H9 (cell line): Measurements from ENCODE around the gene SLC2A5. TPM values are rescaled to one million over a fixed set of nuclear protein-coding genes. Genes with fewer than 3 reads are reported as not detected.

Experiments used
- DNase-seq: peaks from one replicate; pipeline ENCODE4 v3.0.0-alpha.2; 2017
- H2AFZ ChIP-seq: one replicate; pipeline ENCODE4 v1.6.1; 2013; ENCODE audit warnings: mild to moderate bottlenecking, low read length, control low read depth, moderate library complexity
- H2AK5ac ChIP-seq: 2 replicates; pipeline ENCODE4 v1.6.1; 2013; ENCODE audit warnings: low read length, control low read depth, mixed read lengths; ENCODE audit not compliant: insufficient read length
- H2BK120ac ChIP-seq: one replicate; pipeline ENCODE4 v1.6.1; 2013; ENCODE audit warnings: low read depth, mild to moderate bottlenecking, low read length, control low read depth, inconsistent platforms; ENCODE audit not compliant: poor library complexity, severe bottlenecking
- H2BK12ac ChIP-seq: 2 replicates; pipeline ENCODE4 v1.6.1; 2013; ENCODE audit warnings: low read length, control low read depth, mixed read lengths, low read depth; ENCODE audit not compliant: insufficient read length
- H2BK15ac ChIP-seq: 2 replicates; pipeline ENCODE4 v1.6.1; 2013; ENCODE audit warnings: low read depth, low read length, control low read depth
- H2BK20ac ChIP-seq: one replicate; pipeline ENCODE4 v1.6.1; 2013; ENCODE audit warnings: low read depth, mild to moderate bottlenecking, low read length, control low read depth, inconsistent platforms; ENCODE audit not compliant: poor library complexity, severe bottlenecking
- H2BK5ac ChIP-seq: 2 replicates; pipeline ENCODE4 v1.6.1; 2013; ENCODE audit warnings: low read length, control low read depth, mixed read lengths; ENCODE audit not compliant: insufficient read length
- H3K14ac ChIP-seq: 2 replicates; pipeline ENCODE4 v1.6.1; 2013; ENCODE audit warnings: low read length, control low read depth; ENCODE audit not compliant: insufficient read depth
- H3K18ac ChIP-seq: 2 replicates; pipeline ENCODE4 v1.6.1; 2013; ENCODE audit warnings: low read depth, mild to moderate bottlenecking, mixed read lengths, low read length, control low read depth; ENCODE audit not compliant: insufficient read length
- H3K23ac ChIP-seq: 2 replicates; pipeline ENCODE4 v1.6.1; 2013; ENCODE audit warnings: low read length, control low read depth, mixed read lengths, low read depth; ENCODE audit not compliant: insufficient read length
- H3K23me2 ChIP-seq: 2 replicates; pipeline ENCODE4 v1.6.1; 2013; ENCODE audit warnings: low read depth, mild to moderate bottlenecking, mixed read lengths, low read length, control low read depth; ENCODE audit not compliant: insufficient read length, poor library complexity, severe bottlenecking
- H3K27ac ChIP-seq: 2 replicates; pipeline ENCODE4 v1.5.1; 2013; ENCODE audit warnings: low read length, control low read depth, mixed read lengths, low read depth; ENCODE audit not compliant: insufficient read length
- H3K27me3 ChIP-seq: 2 replicates; pipeline ENCODE4 v1.6.1; 2013; ENCODE audit warnings: low read length, control low read depth, inconsistent platforms; ENCODE audit not compliant: insufficient read depth
- H3K4ac ChIP-seq: 2 replicates; pipeline ENCODE4 v1.6.1; 2013; ENCODE audit warnings: low read depth, mild to moderate bottlenecking, control low read depth, inconsistent platforms, low read length, moderate library complexity
- H3K4me1 ChIP-seq: 2 replicates; pipeline ENCODE4 v1.6.1; 2013; ENCODE audit warnings: low read length, control low read depth, inconsistent platforms; ENCODE audit not compliant: insufficient read depth
- H3K4me2 ChIP-seq: 2 replicates; pipeline ENCODE4 v1.6.1; 2013; ENCODE audit warnings: low read length, control low read depth, mixed read lengths; ENCODE audit not compliant: insufficient read length, insufficient read depth
- H3K56ac ChIP-seq: 2 replicates; pipeline ENCODE4 v1.6.1; 2013; ENCODE audit warnings: low read depth, mild to moderate bottlenecking, mixed read lengths, low read length, control low read depth; ENCODE audit not compliant: insufficient read length
- H3K79me1 ChIP-seq: 2 replicates; pipeline ENCODE4 v1.6.1; 2013; ENCODE audit warnings: low read depth, mild to moderate bottlenecking, moderate library complexity, low read length, control low read depth, inconsistent platforms; ENCODE audit not compliant: insufficient read depth, poor library complexity, severe bottlenecking
- H3K79me2 ChIP-seq: 2 replicates; pipeline ENCODE4 v1.6.1; 2013; ENCODE audit warnings: low read length, control low read depth, inconsistent platforms; ENCODE audit not compliant: insufficient read depth
- H3K9ac ChIP-seq: 2 replicates; pipeline ENCODE4 v1.6.1; 2013; ENCODE audit warnings: low read length, control low read depth, mixed read lengths; ENCODE audit not compliant: insufficient read length; ENCODE audit errors: extremely low read depth
- H3K9me3 ChIP-seq: one replicate; pipeline ENCODE4 v1.6.1; 2013; ENCODE audit warnings: low read depth, low read length, inconsistent platforms; ENCODE audit not compliant: control insufficient read depth
- H3T11ph ChIP-seq: one replicate; pipeline ENCODE4 v1.6.1; 2013; ENCODE audit warnings: mild to moderate bottlenecking, low read length, control low read depth, inconsistent platforms
- H4K20me1 ChIP-seq: one replicate; pipeline ENCODE4 v1.6.1; 2013; ENCODE audit not compliant: control insufficient read depth, insufficient read length, insufficient read depth
- H4K5ac ChIP-seq: 2 replicates; pipeline ENCODE4 v1.6.1; 2013; ENCODE audit warnings: low read depth, mild to moderate bottlenecking, mixed read lengths, low read length, control low read depth; ENCODE audit not compliant: insufficient read length
- H4K8ac ChIP-seq: replicated peaks from 2 replicates; pipeline ENCODE4 v1.6.1; 2013; ENCODE audit warnings: low read length, control low read depth, mixed read lengths, low read depth; ENCODE audit not compliant: insufficient read length
- H4K91ac ChIP-seq: 2 replicates; pipeline ENCODE4 v1.6.1; 2013; ENCODE audit warnings: low read depth, mild to moderate bottlenecking, moderate library complexity, mixed read lengths, low read length, control low read depth; ENCODE audit not compliant: insufficient read length
- H3K27ac Mint-ChIP-seq, 3 experiments: 2 replicates in 2 of 3; 3 replicates in 1 of 3; pipeline ENCODE4 v1.8.0; 2020 to 2021; ENCODE audit warnings: mixed read lengths in 3 of 3, mild to moderate bottlenecking in 1 of 3, moderate library complexity in 1 of 3
- H3K27me3 Mint-ChIP-seq: 2 replicates; pipeline ENCODE4 v1.8.0; 2021; ENCODE audit warnings: low read depth, mild to moderate bottlenecking, moderate library complexity, mixed read lengths
- H3K36me3 Mint-ChIP-seq, 3 experiments: 2 replicates in 2 of 3; 3 replicates in 1 of 3; pipeline ENCODE4 v1.8.0; 2020 to 2021; ENCODE audit warnings: low read depth in 3 of 3, mixed read lengths in 3 of 3; ENCODE audit not compliant: insufficient read depth in 1 of 3
- H3K4me1 Mint-ChIP-seq, 2 experiments: 2 replicates each; pipeline ENCODE4 v1.8.0; 2020; ENCODE audit warnings: mixed read lengths in 2 of 2
- H3K4me3 Mint-ChIP-seq, 2 experiments: 2 replicates in 1 of 2; 3 replicates in 1 of 2; pipeline ENCODE4 v1.8.0; 2020 to 2021; ENCODE audit warnings: mild to moderate bottlenecking in 2 of 2, mixed read lengths in 2 of 2, moderate library complexity in 1 of 2
- H3K9me3 Mint-ChIP-seq, 2 experiments: 2 replicates in 1 of 2; 3 replicates in 1 of 2; pipeline ENCODE4 v1.8.0; 2020; ENCODE audit warnings: mild to moderate bottlenecking in 2 of 2, mixed read lengths in 2 of 2, moderate library complexity in 1 of 2
- WGBS: extraction: QIAGEN DNeasy Blood & Tissue Kit; methylation state at CpG from one replicate; pipeline ENCODE4 v1.1.7; 2013; ENCODE audit warnings: missing lambda C conversion rate, low lambda C conversion rate, mixed read lengths; ENCODE audit not compliant: insufficient read length; ENCODE audit errors: extremely low coverage; 5-methylcytosine and 5-hydroxymethylcytosine counted together
- total RNA-seq: library from RNA; stranded (reverse); gene quantifications from 2 replicates; pipeline ENCODE4 v1.2.1, GENCODE V29; 2021
- TF ChIP-seq, protein P1 (sequence below): fragments of 200-600 bp; sonication (generic); conservative IDR thresholded peaks from 3 replicates; pipeline ENCODE4 v1.8.0; 2021; ENCODE audit warnings: antibody characterized with exemption, mild to moderate bottlenecking

Gene SLC2A5
- total RNA-seq, 1 experiment from 2014 or later: not detected

DNA sequence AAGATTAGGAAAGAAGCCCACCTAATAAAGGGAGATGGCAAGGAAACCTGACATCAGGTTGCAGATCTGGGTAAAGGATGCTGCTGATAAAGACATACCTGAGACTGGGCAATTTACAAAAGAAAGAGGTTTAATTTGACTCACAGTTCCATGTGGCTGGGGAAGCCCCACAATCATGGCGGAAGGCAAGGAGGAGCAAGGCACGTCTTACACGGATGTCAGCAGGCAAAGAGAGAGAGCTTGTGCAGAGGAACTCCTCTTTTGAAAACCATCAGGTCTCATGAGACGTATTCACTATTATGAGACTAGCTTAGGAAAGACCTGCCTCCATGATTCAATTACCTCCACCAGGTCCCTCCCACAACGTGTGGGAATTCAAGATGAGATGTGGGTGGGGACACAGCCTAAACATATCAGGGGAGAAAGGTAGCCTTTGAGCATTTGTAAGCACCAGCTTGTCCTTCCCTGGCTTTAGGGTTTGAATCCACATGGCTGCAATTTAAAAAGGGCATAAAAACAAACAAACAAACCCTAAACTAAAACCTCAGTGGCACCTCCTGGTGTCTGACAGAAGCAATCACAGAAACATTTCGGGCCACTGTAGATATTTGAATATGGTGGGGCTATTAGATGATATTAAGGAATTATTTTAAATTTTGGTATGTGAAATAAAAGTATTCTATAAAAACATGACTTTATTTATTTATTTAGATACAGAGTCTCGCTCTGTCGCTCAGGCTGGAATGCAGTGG is 76.3 kb downstream of the SLC2A5 start:
- Histone ChIP-seq H3K14ac (no peak overlapping the region), H3K9ac (no peak overlapping the region), H3K4me1 (no peaks in the 10 kb centered on the region), H3K79me2 (no peaks in the 10 kb centered on the region), H3T11ph (no peak overlapping the region), H3K18ac (no peak overlapping the region), H4K20me1 (no peaks in the 10 kb centered on the region), H4K91ac (no peak overlapping the region), H2BK5ac (no peak overlapping the region), H3K27ac (no peak overlapping the region), H4K5ac (no peak overlapping the region), H2BK20ac (no peak overlapping the region), H3K27me3 (no peaks in the 10 kb centered on the region), H3K4ac (no peak overlapping the region), H2AFZ (no peak overlapping the region), H2BK120ac (no peak overlapping the region), H2AK5ac (no peak overlapping the region), H3K23ac (no peak overlapping the region), H3K23me2 (no peaks in the 10 kb centered on the region), H3K79me1 (no peaks in the 10 kb centered on the region), H2BK15ac (no peak overlapping the region), H3K4me2 (no peak overlapping the region), H2BK12ac (no peak overlapping the region), H4K8ac (no peak overlapping the region), H3K56ac (no peak overlapping the region), H3K9me3 (no peaks in the 10 kb centered on the region)
- Mint-ChIP-seq H3K27me3 (peaks cover 1% of the 10 kb centered on the region; the same call in 1 of the 2 replicates), H3K36me3 (peaks cover 4 to 8% (median 4%) of the 10 kb centered on the region in 3 experiments; a peak in 4 of 7 replicates), H3K4me3 (no peak overlapping the region), H3K4me1 (peaks cover 0 to 4% of the 10 kb centered on the region in 2 experiments; a peak in 2 of 4 replicates), H3K9me3 (peaks cover 7% of the 10 kb centered on the region in 2 experiments), H3K27ac (no peak overlapping the region)
- DNase-seq: no peak
- TF ChIP-seq, protein P1, sequence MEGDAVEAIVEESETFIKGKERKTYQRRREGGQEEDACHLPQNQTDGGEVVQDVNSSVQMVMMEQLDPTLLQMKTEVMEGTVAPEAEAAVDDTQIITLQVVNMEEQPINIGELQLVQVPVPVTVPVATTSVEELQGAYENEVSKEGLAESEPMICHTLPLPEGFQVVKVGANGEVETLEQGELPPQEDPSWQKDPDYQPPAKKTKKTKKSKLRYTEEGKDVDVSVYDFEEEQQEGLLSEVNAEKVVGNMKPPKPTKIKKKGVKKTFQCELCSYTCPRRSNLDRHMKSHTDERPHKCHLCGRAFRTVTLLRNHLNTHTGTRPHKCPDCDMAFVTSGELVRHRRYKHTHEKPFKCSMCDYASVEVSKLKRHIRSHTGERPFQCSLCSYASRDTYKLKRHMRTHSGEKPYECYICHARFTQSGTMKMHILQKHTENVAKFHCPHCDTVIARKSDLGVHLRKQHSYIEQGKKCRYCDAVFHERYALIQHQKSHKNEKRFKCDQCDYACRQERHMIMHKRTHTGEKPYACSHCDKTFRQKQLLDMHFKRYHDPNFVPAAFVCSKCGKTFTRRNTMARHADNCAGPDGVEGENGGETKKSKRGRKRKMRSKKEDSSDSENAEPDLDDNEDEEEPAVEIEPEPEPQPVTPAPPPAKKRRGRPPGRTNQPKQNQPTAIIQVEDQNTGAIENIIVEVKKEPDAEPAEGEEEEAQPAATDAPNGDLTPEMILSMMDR: peak; percentile 44; the same call in 2 of the 3 replicates
- whole genome bisulfite sequencing: no CpG with 5 or more reads among the region's 8 CpGs
